ENCODE data around the gene TRAF3. TPM values are rescaled to one million over a fixed set of nuclear protein-coding genes. Genes with fewer than 3 reads are reported as not detected.
A peak's percentile ranks its signal among the peaks of the same experiment; 100 is the strongest.

TRAF3 gene, protein sequence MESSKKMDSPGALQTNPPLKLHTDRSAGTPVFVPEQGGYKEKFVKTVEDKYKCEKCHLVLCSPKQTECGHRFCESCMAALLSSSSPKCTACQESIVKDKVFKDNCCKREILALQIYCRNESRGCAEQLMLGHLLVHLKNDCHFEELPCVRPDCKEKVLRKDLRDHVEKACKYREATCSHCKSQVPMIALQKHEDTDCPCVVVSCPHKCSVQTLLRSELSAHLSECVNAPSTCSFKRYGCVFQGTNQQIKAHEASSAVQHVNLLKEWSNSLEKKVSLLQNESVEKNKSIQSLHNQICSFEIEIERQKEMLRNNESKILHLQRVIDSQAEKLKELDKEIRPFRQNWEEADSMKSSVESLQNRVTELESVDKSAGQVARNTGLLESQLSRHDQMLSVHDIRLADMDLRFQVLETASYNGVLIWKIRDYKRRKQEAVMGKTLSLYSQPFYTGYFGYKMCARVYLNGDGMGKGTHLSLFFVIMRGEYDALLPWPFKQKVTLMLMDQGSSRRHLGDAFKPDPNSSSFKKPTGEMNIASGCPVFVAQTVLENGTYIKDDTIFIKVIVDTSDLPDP
- 10 to 100 TPM; 38.2 to 38.8 TPM for total RNA-seq
- polyA plus RNA-seq (ENCODE audit: insufficient read depth, low read depth, low replicate concordance): 24.3 TPM
- long read RNA-seq, donor 1, partial matches to known transcripts: 0 of 3 reads
- long read RNA-seq, donor 1, other reads (novel, unspliced or antisense): 0 of 3 reads
- long read RNA-seq, donor 2, partial matches to known transcripts: 0 of 1 reads
- long read RNA-seq, donor 2, other reads (novel, unspliced or antisense): 0 of 1 reads

DNA sequence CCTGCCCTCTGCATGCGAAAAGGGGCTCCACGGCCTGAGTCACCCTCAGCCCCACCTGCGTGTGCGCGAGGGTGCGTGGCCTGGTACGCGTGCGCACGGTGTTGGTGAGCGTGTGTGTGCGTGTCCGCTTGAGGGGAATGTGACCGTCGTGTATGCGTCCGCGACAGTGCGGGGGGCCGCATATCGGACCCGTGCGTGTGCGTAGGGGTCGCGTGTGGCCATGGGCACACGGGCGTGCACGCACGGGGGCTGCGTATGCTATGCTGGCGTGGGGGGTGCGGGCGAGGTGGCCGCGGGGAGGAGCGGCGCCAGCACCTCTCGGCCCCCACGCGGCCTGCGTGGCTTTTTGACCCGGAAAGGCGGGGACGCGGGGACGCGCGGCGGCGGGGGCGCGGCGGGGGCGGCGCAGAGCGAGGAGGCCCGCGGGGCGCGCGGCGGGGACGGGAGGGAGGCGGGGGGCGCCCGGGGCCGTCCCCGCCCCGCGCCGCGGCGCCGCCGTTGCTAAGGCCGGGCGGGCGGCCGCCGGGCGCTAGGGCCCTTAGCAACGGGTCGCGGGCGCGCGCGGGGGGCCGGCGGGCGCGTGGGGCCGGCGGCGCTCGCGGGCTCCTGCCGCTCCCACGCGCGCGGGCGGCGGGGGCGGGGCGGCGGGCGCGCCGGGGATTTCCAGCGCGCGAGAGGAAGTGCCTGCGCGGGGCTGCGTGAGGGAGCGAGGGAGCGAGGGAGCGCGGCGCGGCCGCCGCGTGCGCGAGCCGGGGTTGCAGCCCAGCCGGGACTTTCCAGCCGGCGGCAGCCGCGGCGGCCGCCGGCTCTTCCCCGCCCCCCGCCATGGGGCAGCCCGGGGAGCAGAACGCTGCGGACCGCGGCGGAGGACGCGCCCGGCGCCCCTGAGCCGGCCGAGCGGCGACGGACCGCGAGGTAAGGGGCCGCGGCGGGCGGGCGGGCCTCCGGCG is at the start of gene TRAF3:
TSS of gene TRAF3 (plus strand) at position 689 of the 950 bp plus-strand sequence. CDS start 92,753 bp downstream, outside the sequence.
- peak within 1 kb of the TSS; percentile 56 to 78 for H3K4me3 ChIP-seq
- peak; percentile 70 for DNase-seq
- no peaks in the 10 kb centered on the region for H3K36me3 ChIP-seq (ENCODE audit: low read depth, missing control alignments)
- WGBS, 2 donors: 23 to 38% methylated on average over 28 to 60 of the region's 163 CpGs
- H3K27me3 ChIP-seq: no peaks in the 10 kb centered on the region
- intact Hi-C loops (cut with DNase I; ENCODE audit: low total_unique reads): loop anchor here (10.0 kb wide), 1 partner anchor 148 kb away; the partner anchor contains the start of gene AMN
- peak within 1 kb of the TSS; percentile 50 to 90 for H3K27ac ChIP-seq
- H3K9me3 ChIP-seq: no peaks in the 10 kb centered on the region
- no peak for TF ChIP-seq POLR2A (IDR thresholded peaks at IDR 0.05)
- TF ChIP-seq, protein P1, sequence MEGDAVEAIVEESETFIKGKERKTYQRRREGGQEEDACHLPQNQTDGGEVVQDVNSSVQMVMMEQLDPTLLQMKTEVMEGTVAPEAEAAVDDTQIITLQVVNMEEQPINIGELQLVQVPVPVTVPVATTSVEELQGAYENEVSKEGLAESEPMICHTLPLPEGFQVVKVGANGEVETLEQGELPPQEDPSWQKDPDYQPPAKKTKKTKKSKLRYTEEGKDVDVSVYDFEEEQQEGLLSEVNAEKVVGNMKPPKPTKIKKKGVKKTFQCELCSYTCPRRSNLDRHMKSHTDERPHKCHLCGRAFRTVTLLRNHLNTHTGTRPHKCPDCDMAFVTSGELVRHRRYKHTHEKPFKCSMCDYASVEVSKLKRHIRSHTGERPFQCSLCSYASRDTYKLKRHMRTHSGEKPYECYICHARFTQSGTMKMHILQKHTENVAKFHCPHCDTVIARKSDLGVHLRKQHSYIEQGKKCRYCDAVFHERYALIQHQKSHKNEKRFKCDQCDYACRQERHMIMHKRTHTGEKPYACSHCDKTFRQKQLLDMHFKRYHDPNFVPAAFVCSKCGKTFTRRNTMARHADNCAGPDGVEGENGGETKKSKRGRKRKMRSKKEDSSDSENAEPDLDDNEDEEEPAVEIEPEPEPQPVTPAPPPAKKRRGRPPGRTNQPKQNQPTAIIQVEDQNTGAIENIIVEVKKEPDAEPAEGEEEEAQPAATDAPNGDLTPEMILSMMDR (IDR thresholded peaks at IDR 0.05): no peak
- H3K4me1 ChIP-seq: peaks cover 18% of the 10 kb centered on the region

DNA sequence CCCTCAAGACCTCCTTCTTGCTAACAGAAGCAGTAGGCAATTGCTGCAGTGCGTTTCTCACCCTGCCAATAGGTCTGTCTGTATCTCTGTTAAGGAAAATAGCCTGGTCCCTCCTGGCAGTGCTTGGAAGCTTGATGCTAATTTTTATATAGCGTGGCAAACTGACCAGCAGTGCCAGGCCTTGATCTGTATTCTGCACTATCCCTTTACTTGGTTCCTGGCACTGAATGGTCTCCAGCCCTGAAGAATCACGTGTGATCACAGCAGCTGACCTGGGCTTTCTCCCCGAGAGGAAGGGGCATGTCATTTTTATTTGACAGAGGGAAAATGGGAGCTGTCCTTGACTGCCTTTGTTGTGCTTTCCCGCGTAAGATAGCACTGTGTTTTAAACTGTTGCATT is 48.7 kb upstream of the TRAF3 start:
- TF ChIP-seq, protein P1 (IDR thresholded peaks at IDR 0.05): no peak
- no peak for TF ChIP-seq POLR2A (IDR thresholded peaks at IDR 0.05)
- intact Hi-C loops (cut with DNase I; ENCODE audit: low total_unique reads): no loop called here
- Histone ChIP-seq H3K4me1 (no peaks in the 10 kb centered on the region), H3K36me3 (ENCODE audit: low read depth, missing control alignments) (no peaks in the 10 kb centered on the region), H3K27me3 (no peaks in the 10 kb centered on the region), H3K9me3 (no peaks in the 10 kb centered on the region), H3K27ac (no peak overlapping the region), H3K4me3 (no peak overlapping the region)
- WGBS, 2 donors: 87 to 94% methylated on average over 6 of the region's 6 CpGs
- DNase-seq: no peak

DNA sequence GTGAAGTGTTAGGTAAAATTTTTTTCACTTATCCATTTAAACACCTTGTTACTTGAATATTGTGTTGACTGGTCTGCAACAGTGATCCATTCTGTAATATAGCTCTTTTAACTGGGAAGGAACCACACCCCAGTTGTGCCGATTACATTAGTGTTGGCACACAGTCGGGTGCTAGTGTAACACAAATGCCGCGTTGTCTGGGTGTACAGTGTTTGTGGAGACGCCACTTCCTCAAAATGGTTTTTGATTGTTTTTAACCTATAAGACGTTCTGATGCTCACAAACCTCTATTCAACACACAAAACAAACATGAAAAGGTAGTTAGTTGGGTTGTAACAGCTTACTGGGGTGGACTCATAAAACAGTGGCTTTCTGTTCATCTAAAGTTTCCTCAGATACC is 48.0 kb upstream of the TRAF3 start:
- Histone ChIP-seq H3K9me3 (no peaks in the 10 kb centered on the region), H3K4me3 (no peak overlapping the region), H3K36me3 (ENCODE audit: low read depth, missing control alignments) (no peaks in the 10 kb centered on the region), H3K27me3 (no peaks in the 10 kb centered on the region), H3K4me1 (no peaks in the 10 kb centered on the region), H3K27ac (no peak overlapping the region)
- TF ChIP-seq, protein P1 (IDR thresholded peaks at IDR 0.05): no peak
- TF ChIP-seq POLR2A (IDR thresholded peaks at IDR 0.05): no peak
- 89% methylated on average over 6 of the region's 6 CpGs for WGBS, 2 donors
- intact Hi-C loops (cut with DNase I; ENCODE audit: low total_unique reads): no loop called here
- no peak for DNase-seq

DNA sequence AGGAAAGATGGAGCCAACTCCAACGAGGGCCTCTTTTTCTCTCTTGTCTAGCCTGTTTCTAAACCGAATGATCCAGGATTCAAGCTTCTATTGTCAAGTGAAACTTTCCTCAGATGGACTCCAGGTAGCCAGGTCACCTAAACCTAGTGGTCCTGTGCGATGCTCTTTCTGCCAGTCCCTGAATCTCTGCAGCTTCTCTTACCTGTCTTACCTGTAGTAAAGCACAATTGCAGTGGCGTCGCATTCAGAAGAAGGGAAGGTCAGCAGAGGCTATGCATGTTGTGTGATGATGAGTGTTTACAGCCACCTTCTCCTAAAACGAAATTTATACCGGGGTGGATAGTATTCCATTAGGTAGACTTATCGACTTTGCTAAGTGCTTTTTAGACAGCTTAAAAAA is 47.4 kb upstream of the TRAF3 start:
- Histone ChIP-seq H3K4me1 (no peaks in the 10 kb centered on the region), H3K27me3 (no peaks in the 10 kb centered on the region), H3K9me3 (no peaks in the 10 kb centered on the region), H3K36me3 (ENCODE audit: low read depth, missing control alignments) (no peaks in the 10 kb centered on the region), H3K27ac (no peak overlapping the region), H3K4me3 (no peak overlapping the region)
- 93 to 95% methylated on average over 8 of the region's 8 CpGs for WGBS, 2 donors
- no peak for DNase-seq
- TF ChIP-seq POLR2A (IDR thresholded peaks at IDR 0.05): no peak
- TF ChIP-seq, protein P1 (IDR thresholded peaks at IDR 0.05): no peak
- intact Hi-C loops (cut with DNase I; ENCODE audit: low total_unique reads): no loop called here
